GM19328 (cell line): Measurements from ENCODE around the gene ZNF593OS.

Experiments
- ATAC-seq: cut with Tn5 transposase; IDR thresholded peaks from one replicate; pipeline ENCODE4 v1.9.1; 2021; ENCODE audit warnings: mild to moderate bottlenecking, moderate library complexity; ENCODE audit not compliant: unreplicated experiment

Gene ZNF593OS

GRCh38 chr1:26184883-26185282 is 13.3 kb upstream of the ZNF593OS start:
- no peak for ATAC-seq

DNA sequence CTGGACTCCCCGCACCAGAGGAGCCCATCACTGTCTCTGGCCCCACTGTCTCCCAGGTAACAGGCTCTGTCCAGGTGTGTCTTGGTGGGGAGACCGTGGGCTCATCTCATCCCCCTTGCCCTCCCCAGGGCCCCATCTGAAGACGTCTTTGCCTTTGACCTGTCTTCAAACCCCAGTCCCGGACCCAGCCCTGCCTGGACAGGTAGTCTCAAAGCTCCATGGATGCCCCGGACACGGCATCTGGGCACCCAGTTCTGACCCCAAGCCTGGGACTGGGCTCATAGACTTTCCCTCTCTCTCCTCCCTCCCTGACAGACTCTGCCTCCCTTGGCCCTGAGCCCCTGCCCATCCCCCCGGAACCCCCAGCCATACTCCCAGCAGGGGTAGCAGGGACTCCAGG is 12.5 kb upstream of the ZNF593OS start:
- ATAC-seq: no peak

DNA sequence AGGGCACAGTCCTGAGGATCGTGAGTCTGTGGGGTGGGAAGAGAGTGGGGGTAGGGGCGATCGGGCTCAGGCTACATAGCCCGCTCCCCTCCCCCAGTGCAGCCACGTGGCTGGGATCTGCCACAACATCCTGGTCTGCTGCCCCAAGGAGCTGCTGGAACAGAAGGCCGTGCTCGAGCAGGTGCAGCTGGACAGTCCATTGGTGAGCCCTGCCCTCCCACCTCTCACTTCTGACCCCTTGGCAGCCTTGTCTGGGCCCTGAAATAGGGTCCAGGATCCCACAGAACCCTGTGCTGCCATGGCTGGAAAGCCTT is 10.7 kb upstream of the ZNF593OS start:
- no peak for ATAC-seq

DNA sequence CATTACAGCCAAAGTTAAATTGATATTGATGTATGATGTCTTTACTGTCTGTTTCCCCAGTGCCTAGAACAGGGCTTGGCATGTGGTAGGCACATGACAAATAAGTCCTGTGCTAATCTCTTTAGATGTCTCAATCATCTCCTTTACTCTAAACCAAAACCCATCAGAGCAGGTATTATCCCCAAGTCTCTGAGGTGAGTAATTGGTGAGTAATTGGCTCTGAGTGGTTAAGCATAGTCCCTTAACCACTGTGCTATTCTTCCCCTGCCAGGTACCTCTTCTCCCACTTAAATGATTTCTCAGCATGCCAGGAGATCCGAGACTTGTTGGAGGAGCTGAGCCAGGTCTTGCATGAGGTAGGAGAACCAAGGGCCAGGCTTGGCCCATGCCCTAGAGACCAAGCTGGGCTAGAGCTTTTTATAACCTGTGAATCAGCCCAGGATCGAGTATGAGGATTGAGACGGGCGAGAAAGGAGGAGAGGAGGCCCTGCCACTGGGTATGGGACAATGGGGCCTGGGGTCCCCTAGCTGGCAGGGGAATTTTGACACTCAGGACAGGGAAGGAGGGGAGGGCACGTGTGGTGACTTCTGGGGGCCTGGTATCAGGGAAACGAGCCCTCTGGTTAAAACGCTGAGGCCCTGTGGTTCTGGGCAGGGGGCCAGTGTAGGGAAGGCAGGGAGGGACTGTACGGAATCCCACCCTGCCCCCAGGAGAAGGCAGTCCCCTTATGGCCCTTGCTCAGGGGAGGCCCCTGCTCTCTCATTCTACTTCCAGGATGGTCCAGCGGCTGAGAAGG is 10.2 kb upstream of the ZNF593OS start:
- ATAC-seq: no peak

DNA sequence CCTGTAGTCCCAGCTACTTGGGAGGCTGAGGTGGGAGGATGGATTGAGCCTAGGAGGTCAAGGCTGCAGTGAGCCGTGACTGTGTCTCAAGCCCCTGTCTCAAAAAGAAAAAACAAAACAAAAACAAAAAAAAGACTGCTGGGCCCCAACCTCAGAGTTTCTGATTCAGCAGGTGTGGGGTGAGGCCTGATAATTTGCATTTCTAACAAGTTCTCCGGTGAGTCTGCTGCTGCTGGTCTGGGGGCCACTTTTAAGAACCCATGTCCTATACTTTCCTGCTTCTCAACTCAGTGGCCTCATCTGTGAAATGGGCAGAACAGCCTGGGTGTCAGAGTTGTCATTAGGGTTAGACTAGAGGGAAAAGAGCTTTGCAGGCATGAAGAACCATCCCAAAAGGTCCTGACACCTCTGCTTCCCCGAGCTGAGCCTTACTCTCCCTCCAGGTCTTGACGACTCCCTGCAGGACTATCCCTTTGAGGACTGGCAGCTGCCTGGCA is 8.4 kb upstream of the ZNF593OS start:
- no peak for ATAC-seq

- no peak for ATAC-seq
Measured at GRCh38 chr1:26177182-26177684, 5.6 kb upstream of the ZNF593OS start, which contains the start of gene CNKSR1. TSS of gene CNKSR1 (plus strand) at chr1:26177491. CDS start at chr1:26177548, 57 bp downstream.

DNA sequence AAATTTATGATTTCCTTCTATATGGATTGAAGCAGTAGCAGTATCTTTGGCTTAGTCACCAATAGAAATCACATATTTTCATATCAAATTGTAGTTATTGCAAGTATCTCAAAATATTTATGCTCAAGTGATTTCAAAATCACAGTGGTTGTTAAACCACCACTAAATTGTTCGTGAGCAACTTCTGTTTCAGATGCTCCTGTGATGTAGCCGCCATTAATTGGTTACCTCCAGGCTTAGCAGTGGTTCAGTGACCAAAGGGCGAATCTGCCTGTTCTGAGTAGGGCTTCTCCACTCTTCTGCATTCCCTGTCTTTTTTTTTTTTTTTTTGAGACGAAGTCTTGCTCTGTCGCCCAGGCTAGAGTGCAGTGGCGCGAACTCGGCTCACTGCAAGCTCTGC is 3.7 kb upstream of the ZNF593OS start:
- ATAC-seq: no peak

DNA sequence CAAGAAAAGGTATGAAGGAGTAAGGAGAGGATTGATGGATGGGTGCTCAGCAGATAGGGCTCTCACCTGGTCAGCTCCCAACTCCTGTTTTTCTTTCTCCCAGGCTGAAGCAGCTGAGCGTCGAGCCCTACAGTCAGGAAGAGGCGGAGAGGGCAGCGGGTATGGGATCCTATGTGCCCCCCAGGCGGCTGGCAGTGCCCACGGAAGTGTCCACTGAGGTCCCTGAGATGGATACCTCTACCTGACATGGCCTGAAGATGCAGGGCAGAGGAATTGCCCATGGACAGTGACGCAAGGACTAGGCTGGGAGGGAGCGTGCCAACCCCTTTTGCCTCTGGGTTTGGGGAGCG is 1.2 kb downstream of the ZNF593OS start:
- ATAC-seq: no peak

DNA sequence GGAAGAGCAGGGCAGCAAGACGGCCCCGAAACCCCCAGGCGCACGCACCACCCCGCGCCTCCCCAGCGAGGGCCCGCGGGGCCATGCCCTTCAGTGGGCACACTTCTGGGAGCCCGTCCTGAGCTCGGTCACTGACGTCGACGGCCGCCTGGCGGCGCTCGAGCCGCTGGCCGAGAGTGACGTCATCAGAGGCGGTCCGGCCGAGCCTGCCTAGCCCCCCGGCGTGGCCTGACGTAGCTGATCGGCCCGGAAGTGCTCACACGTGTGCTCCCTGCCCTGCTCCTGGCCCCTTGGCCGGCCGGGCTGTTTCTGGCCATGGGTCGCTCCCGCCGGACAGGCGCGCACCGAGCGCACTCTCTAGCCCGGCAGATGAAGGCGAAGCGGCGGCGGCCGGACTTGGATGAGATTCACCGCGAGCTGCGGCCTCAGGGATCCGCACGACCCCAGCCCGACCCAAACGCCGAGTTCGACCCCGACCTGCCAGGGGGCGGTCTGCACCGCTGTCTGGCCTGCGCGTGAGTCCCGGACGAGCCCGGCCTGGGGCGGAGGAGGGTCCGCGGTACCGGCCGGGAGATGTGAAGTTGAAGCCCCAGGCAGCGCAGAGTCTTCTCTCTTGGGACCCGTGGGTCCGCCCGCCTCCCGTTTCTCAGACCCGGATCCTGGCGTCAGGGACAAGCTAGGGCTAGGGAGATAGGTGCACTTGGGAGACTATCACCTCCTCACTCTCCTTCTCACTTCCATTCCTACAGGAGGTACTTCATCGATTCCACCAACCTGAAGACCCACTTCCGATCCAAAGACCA is 1.8 kb downstream of the ZNF593OS start, which contains the start of gene ZNF593:
TSS of gene ZNF593 (plus strand) at position 240 of the 803 bp plus-strand sequence. CDS start at position 316, 76 bp downstream.
- peak; percentile 87 for ATAC-seq

DNA sequence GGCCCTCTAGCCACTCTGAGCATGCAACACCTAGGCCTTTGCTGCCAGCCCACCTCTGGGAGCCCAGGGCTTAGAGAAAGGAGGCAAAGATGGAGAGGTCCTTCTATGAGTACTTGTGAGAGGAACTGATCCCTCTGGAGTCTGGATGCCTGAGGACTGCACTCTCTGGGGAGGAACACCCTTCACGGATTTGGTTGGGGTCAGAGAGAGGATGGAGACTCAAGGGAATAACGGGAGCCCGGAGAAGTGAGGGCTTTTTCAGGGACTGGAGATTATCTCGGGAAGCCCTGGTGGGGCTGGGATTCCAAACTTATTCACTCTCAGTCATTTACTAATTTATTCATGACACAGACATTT is 2.5 kb downstream of the ZNF593OS start:
- ATAC-seq: no peak

- no peak for ATAC-seq
Measured at GRCh38 chr1:26168410-26169197, 3.0 kb downstream of the ZNF593OS start, which contains the start of gene C1orf232. TSS of gene C1orf232 (minus strand) at chr1:26168963. CDS start at chr1:26168499, 464 bp downstream.

- ATAC-seq: no peak
Measured at GRCh38 chr1:26166719-26167281, 4.8 kb downstream of the ZNF593OS start.

- no peak for ATAC-seq
Measured at GRCh38 chr1:26164861-26165842, 6.5 kb downstream of the ZNF593OS start.

DNA sequence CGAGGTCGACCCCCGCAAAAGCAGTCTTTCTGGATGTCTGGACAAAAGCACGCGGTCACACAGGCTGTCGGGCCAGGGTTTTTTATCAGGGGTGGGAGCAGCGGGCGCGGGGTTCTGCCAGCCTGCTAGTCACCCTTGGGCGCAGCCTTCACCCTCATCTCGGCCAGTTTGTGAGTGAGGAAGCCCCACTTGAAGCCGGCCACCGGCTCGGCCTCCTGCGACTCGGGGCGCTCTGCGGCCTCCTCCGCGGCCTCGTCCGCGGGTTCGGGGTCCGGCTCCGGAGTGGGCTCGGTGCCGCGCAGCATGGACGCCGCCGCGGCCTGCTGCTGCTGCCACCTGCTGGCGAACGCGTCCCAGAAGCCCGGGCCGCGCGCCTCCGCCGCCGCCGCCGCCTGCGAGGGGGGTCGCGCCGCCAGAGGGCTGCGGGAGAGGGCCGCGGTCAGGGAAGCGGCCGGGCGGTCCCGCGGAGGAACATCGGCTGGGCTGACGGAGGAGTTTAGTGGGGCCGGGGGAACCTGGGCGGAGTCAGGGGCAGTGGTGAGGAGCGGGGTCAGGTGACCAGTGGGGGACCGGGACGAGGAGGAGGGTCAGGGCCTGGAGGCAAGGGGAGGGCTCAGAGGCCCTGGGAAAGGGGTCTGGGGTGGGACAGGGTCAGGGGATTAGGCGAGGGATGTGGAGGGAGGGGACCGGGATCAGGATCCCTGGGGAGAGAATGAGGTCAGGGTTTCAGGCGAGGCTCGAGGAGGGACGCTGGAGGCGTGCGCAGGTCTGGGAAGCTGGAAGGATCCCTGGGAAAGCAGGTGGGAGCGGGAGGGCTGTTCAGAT is 7.4 kb downstream of the ZNF593OS start:
- ATAC-seq: no peak

GRCh38 chr1:26163684-26164035 is 8.0 kb downstream of the ZNF593OS start:
- ATAC-seq: no peak

DNA sequence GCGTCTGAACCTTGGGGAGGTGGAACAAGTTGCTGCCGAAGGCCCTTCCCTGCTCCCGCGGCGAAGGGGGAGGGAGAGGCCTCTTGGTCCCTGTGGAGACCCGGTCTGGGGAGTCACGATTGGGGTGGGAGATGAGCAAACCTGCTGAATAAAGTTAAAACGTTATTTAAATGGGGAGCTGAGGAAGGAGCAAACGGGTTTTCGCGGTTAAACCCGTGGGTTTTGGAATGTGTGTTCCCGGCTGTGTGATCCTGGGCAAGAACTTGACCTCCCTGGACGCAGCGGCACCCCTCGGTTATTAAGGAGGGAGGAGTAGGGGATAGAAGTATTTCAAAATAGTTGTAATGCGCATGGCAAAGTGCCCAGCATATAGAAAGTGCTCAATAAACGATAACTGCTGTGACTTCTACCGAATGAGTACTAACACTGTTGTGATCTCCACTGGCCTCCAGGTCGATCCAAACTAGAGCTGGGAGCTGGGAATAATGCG is 9.4 kb downstream of the ZNF593OS start:
- no peak for ATAC-seq

DNA sequence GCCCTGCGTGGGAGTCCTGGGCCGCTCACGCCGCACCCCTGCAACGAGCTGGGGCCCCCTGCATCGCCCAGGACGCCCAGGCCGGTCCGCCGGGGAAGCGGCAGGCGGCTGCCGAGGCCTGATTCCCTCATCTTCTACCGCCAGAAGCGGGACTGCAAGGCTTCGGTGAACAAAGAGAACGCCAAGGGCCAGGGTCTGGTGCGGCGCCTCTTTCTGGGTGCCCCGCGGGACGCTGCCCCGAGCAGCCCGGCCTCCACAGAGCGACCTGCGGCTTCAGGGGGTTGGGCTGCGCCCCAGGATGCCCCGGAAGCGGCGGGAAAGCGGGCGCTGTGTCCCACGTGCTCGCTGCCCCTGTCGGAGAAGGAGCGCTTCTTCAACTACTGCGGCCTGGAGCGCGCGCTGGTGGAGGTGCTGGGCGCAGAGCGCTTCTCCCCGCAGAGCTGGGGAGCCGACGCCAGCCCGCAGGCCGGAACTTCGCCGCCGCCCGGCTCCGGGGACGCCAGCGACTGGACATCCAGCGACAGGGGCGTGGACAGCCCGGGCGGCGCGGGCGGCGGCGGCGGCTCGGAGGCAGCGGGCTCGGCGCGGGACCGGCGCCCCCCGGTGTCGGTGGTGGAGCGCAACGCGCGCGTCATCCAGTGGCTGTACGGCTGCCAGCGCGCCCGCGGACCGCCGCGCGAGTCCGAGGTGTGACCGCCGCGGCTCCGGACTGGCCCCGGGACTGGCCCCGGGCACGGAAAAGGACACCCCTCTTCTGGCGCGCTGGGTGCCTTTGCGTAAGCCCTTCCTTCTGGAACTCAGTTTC is 10.0 kb downstream of the ZNF593OS start:
- ATAC-seq: no peak
